Mesenchymal stem cell (in vitro differentiated cells and primary cell): Measurements from ENCODE around the gene DIO3.

Source experiments
- DNase-seq: peaks from one replicate; pipeline ENCODE4 v3.0.0-alpha.2; 2013
- H2AFZ ChIP-seq: one replicate; pipeline ENCODE4 v1.6.1; 2013; ENCODE audit warnings: low read depth, mild to moderate bottlenecking, control low read depth, inconsistent platforms, low read length, moderate library complexity
- H2AK5ac ChIP-seq: 2 replicates; pipeline ENCODE4 v1.6.1; 2013; ENCODE audit warnings: low read length, moderate library complexity, mild to moderate bottlenecking, inconsistent platforms; ENCODE audit not compliant: severe bottlenecking
- H2BK120ac ChIP-seq: one replicate; pipeline ENCODE4 v1.6.1; 2013; ENCODE audit warnings: low read depth, mild to moderate bottlenecking, inconsistent platforms, low read length, moderate library complexity
- H2BK12ac ChIP-seq, 2 experiments: one replicate each; pipeline ENCODE4 v1.6.1; 2013; ENCODE audit warnings: inconsistent platforms in 2 of 2, low read length in 2 of 2, mild to moderate bottlenecking in 2 of 2, moderate library complexity in 2 of 2, control low read depth in 1 of 2
- H2BK15ac ChIP-seq: one replicate; pipeline ENCODE4 v1.6.1; 2013; ENCODE audit warnings: mild to moderate bottlenecking, low read depth, inconsistent platforms; ENCODE audit not compliant: poor library complexity, severe bottlenecking
- H2BK5ac ChIP-seq: 2 replicates; pipeline ENCODE4 v1.6.1; 2013; ENCODE audit warnings: low read depth, mild to moderate bottlenecking, low read length, control low read depth, inconsistent platforms; ENCODE audit not compliant: poor library complexity, severe bottlenecking
- H3K14ac ChIP-seq, 2 experiments: one replicate each; pipeline ENCODE4 v1.6.1; 2013; ENCODE audit warnings: inconsistent platforms in 2 of 2, low read length in 2 of 2, control low read depth in 1 of 2, mild to moderate bottlenecking in 1 of 2, moderate library complexity in 1 of 2
- H3K18ac ChIP-seq, 2 experiments: one replicate each; pipeline ENCODE4 v1.6.1; 2013; ENCODE audit warnings: inconsistent platforms in 2 of 2, low read length in 2 of 2, control low read depth in 1 of 2, low read depth in 1 of 2, mild to moderate bottlenecking in 1 of 2
- H3K23ac ChIP-seq, 2 experiments: one replicate each; pipeline ENCODE4 v1.6.1; 2013; ENCODE audit warnings: inconsistent platforms in 2 of 2, low read length in 2 of 2, mild to moderate bottlenecking in 2 of 2, moderate library complexity in 2 of 2, control low read depth in 1 of 2
- H3K27ac ChIP-seq: 2 replicates; pipeline ENCODE4 v1.5.1; 2013; ENCODE audit warnings: mild to moderate bottlenecking, moderate library complexity, low read length, control low read depth, inconsistent platforms; ENCODE audit not compliant: poor library complexity, severe bottlenecking
- H3K27me3 ChIP-seq, 2 experiments: 2 replicates each; pipeline versions ENCODE4 v1.6.1 to v1.7.0; 2013; ENCODE audit warnings: low read length in 2 of 2, mild to moderate bottlenecking in 2 of 2, moderate library complexity in 2 of 2, control low read depth in 1 of 2, inconsistent platforms in 1 of 2; ENCODE audit not compliant: control insufficient read depth in 1 of 2, insufficient read depth in 1 of 2
- H3K36me3 ChIP-seq, 2 experiments: 2 replicates each; pipeline versions ENCODE4 v1.6.1 to v1.7.0; 2013; ENCODE audit warnings: low read length in 2 of 2, control low read depth in 1 of 2, inconsistent platforms in 1 of 2, low read depth in 1 of 2, mild to moderate bottlenecking in 1 of 2; ENCODE audit not compliant: insufficient read depth in 2 of 2, control insufficient read depth in 1 of 2
- H3K4ac ChIP-seq, 2 experiments: one replicate each; pipeline ENCODE4 v1.6.1; 2013; ENCODE audit warnings: inconsistent platforms in 2 of 2, low read length in 2 of 2, mild to moderate bottlenecking in 2 of 2, moderate library complexity in 2 of 2, control low read depth in 1 of 2, low read depth in 1 of 2
- H3K4me1 ChIP-seq: 2 replicates; pipeline ENCODE4 v1.6.1; 2013; ENCODE audit warnings: low read depth, low read length, control low read depth; ENCODE audit not compliant: control insufficient read depth, insufficient read depth
- H3K4me2 ChIP-seq: 2 replicates; pipeline ENCODE4 v1.6.1; 2013; ENCODE audit warnings: low read length, mild to moderate bottlenecking, inconsistent platforms; ENCODE audit not compliant: poor library complexity, severe bottlenecking
- H3K4me3 ChIP-seq, 2 experiments: 2 replicates each; pipeline versions ENCODE4 v1.5.1 to v1.7.0; 2013; ENCODE audit warnings: low read length in 2 of 2, mild to moderate bottlenecking in 2 of 2, control low read depth in 1 of 2, low read depth in 1 of 2; ENCODE audit not compliant: insufficient read depth in 1 of 2
- H3K79me1 ChIP-seq: replicated peaks from 2 replicates; pipeline ENCODE4 v1.6.1; 2013; ENCODE audit warnings: mild to moderate bottlenecking, control low read depth, low read length, inconsistent platforms; ENCODE audit not compliant: poor library complexity, severe bottlenecking
- H3K9ac ChIP-seq: 2 replicates; pipeline ENCODE4 v1.7.0; 2013; ENCODE audit warnings: mild to moderate bottlenecking, low read length, moderate library complexity
- H3K9me3 ChIP-seq: 2 replicates; pipeline ENCODE4 v1.7.0; 2013; ENCODE audit warnings: mild to moderate bottlenecking, low read length; ENCODE audit not compliant: control insufficient read depth
- H4K8ac ChIP-seq: one replicate; pipeline ENCODE4 v1.6.1; 2013; ENCODE audit warnings: inconsistent platforms, mild to moderate bottlenecking, low read length, moderate library complexity
- H4K91ac ChIP-seq: one replicate; pipeline ENCODE4 v1.6.1; 2013; ENCODE audit warnings: mild to moderate bottlenecking, low read length, inconsistent platforms
- WGBS: methylation state at CpG from one replicate; pipeline ENCODE4 v1.1.7; 2013; ENCODE audit warnings: mixed read lengths; 5-methylcytosine and 5-hydroxymethylcytosine counted together

DIO3 gene

GRCh38 chr14:101587441-101587911, 26.2 kb downstream of the DIO3 start:
- Histone ChIP-seq H2BK12ac (no peak overlapping the region), H3K27ac (no peak overlapping the region), H3K14ac (no peak overlapping the region), H3K27me3 (peaks cover 0 to 79% of the 10 kb centered on the region in 2 experiments), H2AFZ (no peak overlapping the region), H3K4me1 (peaks cover 2% of the 10 kb centered on the region), H3K9ac (no peak overlapping the region), H3K23ac (no peak overlapping the region), H3K9me3 (no peaks in the 10 kb centered on the region), H4K91ac (no peak overlapping the region), H3K4me2 (no peak overlapping the region), H2BK15ac (no peak overlapping the region), H3K4ac (no peak overlapping the region), H3K4me3 (no peak overlapping the region), H2BK5ac (no peak overlapping the region), H2BK120ac (no peak overlapping the region), H4K8ac (no peak overlapping the region), H2AK5ac (no peak overlapping the region), H3K18ac (no peak overlapping the region), H3K79me1 (no peaks in the 10 kb centered on the region), H3K36me3 (no peaks in the 10 kb centered on the region)
- no peak for DNase-seq
- WGBS, result 93% methylated on average over 29 of the region's 29 CpGs

DNA sequence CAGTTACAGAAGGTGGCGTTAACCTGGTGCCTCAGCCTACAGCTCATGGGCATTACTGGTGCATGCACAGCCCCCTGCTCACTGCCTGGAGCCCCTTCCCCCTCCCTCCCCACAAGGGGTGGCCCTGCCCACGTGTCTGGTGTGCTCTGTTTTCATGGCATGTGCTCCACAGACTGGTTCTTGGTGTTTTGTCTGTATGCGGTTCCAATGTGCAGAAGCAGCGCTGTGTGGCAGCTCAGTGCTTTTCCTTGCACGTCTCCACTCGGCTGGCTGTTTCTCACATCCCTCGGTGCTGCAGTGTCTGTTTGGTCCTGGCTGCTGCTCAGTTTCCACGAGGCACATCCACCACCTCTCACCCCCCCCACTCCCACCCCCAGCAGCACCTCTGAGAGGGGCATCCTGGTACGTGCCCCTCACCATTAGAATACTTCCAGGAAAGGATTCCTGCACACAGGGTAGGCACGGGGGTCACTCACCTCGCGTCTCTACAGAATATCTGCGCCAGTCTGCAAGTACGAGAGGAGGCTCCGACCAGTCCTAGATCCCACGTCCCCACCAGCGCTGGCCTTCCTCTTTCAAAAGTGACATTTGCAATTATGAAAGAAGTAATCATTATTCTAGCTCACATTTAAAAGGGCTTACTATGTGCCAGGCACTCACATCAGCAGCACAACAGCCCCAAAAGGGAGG, 27.1 kb downstream of the DIO3 start:
- Histone ChIP-seq H3K18ac (no peak overlapping the region), H3K14ac (no peak overlapping the region), H3K4me1 (no peaks in the 10 kb centered on the region), H2AFZ (no peak overlapping the region), H2BK120ac (no peak overlapping the region), H2BK5ac (no peak overlapping the region), H3K4me3 (no peak overlapping the region), H4K8ac (no peak overlapping the region), H3K23ac (no peak overlapping the region), H2BK15ac (no peak overlapping the region), H4K91ac (no peak overlapping the region), H3K4me2 (no peak overlapping the region), H3K27ac (no peak overlapping the region), H3K27me3 (peaks cover 0 to 73% of the 10 kb centered on the region in 2 experiments), H3K79me1 (no peaks in the 10 kb centered on the region), H3K9me3 (no peaks in the 10 kb centered on the region), H2AK5ac (no peak overlapping the region), H3K9ac (no peak overlapping the region), H3K4ac (no peak overlapping the region), H2BK12ac (no peak overlapping the region), H3K36me3 (no peaks in the 10 kb centered on the region)
- WGBS, result 79% methylated on average over 17 of the region's 17 CpGs
- no peak for DNase-seq

GRCh38 chr14:101588990-101589389, 27.7 kb downstream of the DIO3 start:
- no peak for DNase-seq
- H3K14ac ChIP-seq, result no peak overlapping the region
- H2BK12ac ChIP-seq, result no peak overlapping the region
- no peak overlapping the region for H2BK5ac ChIP-seq
- H3K23ac ChIP-seq, result no peak overlapping the region
- no peak overlapping the region for H3K4me3 ChIP-seq
- no peak overlapping the region for H3K4me2 ChIP-seq
- H2AK5ac ChIP-seq, result no peak overlapping the region
- no peaks in the 10 kb centered on the region for H3K4me1 ChIP-seq
- no peaks in the 10 kb centered on the region for H3K79me1 ChIP-seq
- H2BK15ac ChIP-seq, result no peak overlapping the region
- peaks cover 0 to 68% of the 10 kb centered on the region in 2 experiments for H3K27me3 ChIP-seq
- H3K36me3 ChIP-seq, result no peaks in the 10 kb centered on the region
- no peak overlapping the region for H3K27ac ChIP-seq
- no peak overlapping the region for H2AFZ ChIP-seq
- no peak overlapping the region for H3K9ac ChIP-seq
- H4K8ac ChIP-seq, result no peak overlapping the region
- no peak overlapping the region for H2BK120ac ChIP-seq
- H4K91ac ChIP-seq, result no peak overlapping the region
- no peaks in the 10 kb centered on the region for H3K9me3 ChIP-seq
- 71% methylated on average over 6 of the region's 6 CpGs for WGBS
- no peak overlapping the region for H3K4ac ChIP-seq
- H3K18ac ChIP-seq, result no peak overlapping the region

DNA sequence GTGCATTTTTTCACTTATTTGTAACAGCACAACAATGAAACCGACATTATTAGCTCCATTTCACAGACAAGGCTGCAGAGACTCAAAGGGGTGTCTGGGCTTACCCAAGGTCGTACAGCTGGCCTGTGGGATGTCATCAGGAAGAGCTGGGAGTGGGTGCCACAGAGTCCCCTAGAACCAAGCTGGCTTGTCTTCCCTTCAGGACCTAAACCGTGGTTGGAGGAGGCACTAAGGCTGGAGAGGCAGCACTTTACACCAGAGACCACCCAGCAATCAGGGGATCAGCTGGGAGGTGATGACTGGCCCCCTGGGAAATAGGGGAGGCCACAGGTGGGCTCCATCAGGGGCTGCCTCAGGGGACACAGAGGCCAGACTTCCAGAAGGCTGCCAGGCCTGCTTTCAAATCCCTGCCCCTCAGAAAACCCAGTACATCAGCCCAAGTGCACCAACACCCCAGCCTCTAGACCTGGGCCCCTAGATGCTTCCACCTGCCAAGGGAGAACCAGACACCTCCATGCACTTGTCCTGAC, 28.3 kb downstream of the DIO3 start:
- no peak overlapping the region for H3K18ac ChIP-seq
- 54% methylated on average over 3 of the region's 3 CpGs for WGBS

More for the DNA sequence above, 28.3 kb downstream of the DIO3 start:
- Histone ChIP-seq H3K4me1 (no peaks in the 10 kb centered on the region), H3K14ac (no peak overlapping the region), H3K4me3 (no peak overlapping the region), H3K9me3 (no peaks in the 10 kb centered on the region), H2AFZ (no peak overlapping the region), H3K27me3 (peaks cover 0 to 68% of the 10 kb centered on the region in 2 experiments), H4K8ac (no peak overlapping the region), H3K36me3 (no peaks in the 10 kb centered on the region), H2BK12ac (no peak overlapping the region), H2BK15ac (no peak overlapping the region), H3K4ac (no peak overlapping the region), H2BK5ac (no peak overlapping the region), H2AK5ac (no peak overlapping the region), H3K9ac (no peak overlapping the region), H3K4me2 (no peak overlapping the region), H3K79me1 (no peaks in the 10 kb centered on the region), H4K91ac (no peak overlapping the region), H3K27ac (no peak overlapping the region), H2BK120ac (no peak overlapping the region), H3K23ac (no peak overlapping the region)
- DNase-seq, result no peak
